ENCODE results near the gene OPN1SW. TPM values are rescaled to one million over a fixed set of nuclear protein-coding genes. Genes with fewer than 3 reads are reported as not detected.

Gene OPN1SW
- total RNA-seq = not detected in 2 replicates

DNA sequence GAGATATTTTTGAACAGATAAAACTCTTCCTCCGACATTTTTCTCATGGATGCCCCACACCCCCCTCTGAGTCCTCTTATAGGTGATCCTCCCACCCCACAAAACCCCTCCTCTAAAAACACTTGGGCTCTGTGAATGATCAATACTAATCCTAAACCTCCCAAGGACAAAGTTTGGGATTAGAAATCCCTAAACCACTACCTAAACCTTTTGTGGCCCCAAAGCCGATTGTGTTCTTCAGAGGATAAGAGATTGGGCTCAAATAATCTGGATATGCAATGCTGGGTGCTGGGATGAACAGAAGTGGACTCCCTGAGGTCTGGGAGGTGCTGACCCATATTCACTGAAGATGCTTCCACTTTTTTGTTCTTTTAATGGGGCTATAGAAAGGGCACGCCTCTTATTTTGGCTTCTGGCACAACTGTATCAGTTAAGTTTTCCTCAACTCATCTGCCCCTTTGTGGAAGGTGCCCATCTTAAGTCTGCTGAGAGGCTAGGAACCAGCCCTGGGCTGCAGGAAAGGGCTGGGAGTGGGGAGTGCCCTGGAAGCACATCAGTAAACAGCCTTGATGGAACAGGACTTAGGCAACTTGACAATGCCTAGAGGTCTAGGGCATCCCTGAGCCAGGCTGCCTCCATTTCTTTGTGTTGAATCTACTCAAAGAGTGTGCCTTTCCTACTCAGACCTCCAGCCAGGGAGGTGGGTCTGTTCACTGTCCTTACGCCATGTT is at the start of gene OPN1SW:
TSS of gene OPN1SW (minus strand) at position 51 of the 731 bp plus-strand sequence. CDS start at position 38, 13 bp downstream.
- DNase-seq = no peak

GRCh38 chr7:128821724-128822123 is 46.1 kb upstream of the OPN1SW start:
- DNase-seq = no peak

GRCh38 chr7:128818694-128819093 is 43.1 kb upstream of the OPN1SW start:
- DNase-seq = no peak

DNA sequence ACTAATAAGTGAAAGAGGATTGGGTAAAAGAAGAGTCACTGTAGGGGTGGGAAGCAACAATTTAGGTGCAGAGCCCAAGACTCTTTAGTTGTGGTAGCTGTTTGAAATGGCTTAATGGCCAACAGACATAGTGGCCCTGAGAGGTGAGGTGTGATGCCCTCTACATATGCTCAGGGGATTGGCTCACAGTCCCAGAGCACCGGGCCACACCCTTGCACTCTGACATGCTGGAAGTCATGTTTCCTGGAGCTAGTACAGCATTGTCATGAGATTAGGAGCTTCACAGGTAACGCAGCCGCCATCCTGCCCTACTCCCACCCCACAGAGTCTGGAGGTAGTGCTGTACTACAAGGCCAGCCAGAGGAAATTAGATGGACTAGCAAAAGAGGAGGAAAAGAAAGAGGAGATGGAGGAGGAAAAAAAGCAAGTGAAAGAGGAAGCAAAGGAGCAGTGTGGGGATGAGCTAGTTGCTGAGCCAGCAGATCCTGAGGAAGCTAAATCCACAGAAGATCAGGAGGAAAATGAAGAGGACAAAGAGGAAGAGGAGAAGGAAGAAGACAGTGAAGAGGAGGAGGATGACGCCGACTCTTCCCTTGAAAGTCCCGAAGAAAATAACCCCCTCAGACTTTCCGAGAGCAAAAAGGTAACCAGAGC is 39.8 kb upstream of the OPN1SW start:
- DNase-seq = no peak

DNA sequence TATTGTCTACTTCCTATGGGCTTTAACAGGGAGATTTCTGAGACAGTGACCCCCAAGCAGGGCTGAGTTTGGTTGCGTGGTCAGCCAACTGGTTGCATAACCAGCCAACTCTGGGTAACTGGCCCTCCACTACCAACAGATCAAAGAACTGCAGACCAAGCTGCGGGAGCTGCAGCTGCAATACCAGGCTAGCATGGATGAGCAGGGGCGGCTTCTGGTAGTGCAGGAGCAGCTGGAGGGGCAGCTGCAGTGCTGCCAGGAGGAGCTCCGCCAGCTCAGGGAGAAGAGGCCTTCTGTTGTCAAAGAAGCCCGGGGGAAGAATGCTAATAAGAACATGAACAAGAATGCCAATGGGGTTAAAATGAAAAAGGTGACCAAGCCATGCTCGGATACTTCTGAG is 38.9 kb upstream of the OPN1SW start:
- DNase-seq = no peak

DNA sequence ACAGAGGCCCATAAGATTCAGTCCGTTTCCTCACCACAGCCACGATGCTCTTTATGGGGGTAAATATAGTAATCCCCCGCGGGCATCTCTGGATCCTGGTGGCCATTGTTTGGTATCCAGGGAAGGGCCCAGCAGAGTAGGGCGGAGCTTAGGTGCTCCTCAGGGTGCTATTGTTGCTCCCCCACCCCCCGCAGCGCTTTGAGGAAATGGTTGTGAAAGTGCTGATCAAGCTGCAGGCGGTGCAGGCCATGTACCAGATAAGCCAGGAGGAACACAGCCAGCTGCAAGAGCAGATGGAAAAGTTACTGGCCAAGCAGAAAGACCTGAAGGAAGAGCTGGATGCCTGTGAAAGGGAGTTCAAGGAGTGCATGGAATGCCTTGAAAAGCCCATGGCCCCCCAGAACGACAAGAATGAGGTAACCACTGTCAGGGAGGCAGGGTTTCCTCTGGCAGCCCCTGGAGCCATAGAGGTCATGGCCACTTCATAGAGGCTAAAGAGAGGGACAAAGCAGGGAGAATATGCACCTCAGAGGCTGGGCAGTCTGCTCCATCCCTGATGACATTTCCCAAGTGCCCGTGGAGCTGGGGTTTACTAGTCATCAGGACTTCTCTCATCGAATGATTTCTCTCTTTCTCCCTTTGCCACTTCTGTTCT is 37.0 kb upstream of the OPN1SW start:
- peak; percentile 12 for DNase-seq

DNA sequence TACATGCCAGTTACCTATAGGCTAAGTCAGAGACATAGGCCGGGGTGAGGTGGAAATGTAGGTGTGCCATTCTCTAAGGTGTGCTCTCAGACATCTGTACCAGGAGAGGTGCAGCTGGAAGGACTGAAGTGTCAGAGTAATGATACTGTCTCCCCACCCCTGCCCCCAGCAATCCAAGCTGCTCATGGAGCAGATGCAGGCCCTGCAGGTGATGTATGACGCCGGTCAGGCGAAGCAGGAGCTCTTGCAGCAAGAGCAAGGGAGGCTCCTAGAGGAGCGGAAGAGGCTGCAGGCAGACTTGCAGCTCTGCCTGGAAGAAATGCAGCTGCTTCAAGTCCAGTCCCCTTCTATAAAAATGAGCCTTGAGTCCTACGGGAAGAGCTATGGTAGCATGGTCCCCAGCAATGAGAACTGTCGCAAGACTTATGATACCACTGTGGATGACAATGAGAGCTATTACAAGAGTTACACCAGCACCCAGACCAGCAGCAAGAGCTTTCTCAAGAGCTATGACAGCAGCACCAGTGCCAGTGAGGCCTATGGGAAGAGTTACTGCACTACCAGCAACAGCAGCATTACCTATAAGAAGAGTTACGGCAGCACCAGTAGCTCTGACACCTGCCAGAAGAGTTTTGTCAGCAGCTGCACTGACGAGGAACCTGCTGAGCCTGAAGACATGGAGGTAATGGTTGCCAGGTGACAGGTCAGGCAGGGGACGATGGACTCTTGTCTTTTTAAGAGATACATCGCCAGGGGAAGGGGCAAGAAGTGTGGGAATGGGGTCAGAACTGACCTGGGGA is 36.2 kb upstream of the OPN1SW start:
- DNase-seq = no peak

DNA sequence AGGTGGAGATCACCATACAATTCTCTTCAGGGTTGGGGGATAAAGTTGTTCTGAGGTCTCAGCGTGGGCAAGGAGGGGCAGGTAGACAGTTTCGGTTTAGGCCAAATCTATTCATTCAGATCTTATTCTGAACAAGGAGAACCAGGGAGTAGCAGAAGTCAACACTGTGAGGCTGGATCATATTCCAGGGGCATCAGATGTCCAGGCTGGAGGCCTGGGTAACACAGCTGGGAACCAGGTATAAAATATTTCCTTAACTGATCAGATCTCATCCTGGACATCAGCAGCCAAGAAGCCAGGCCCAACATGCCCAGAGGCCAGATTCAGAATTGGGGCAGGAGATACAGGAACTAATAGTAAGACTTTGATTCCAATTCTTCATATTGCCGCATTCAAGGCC is 35.4 kb upstream of the OPN1SW start:
- DNase-seq = no peak

- no peak for DNase-seq
These were observed 34.9 kb upstream of the OPN1SW start for GRCh38 chr7:128810473-128810872.

- DNase-seq = no peak
These were observed 33.8 kb upstream of the OPN1SW start for GRCh38 chr7:128809363-128809762.

GRCh38 chr7:128807191-128807590 is 31.6 kb upstream of the OPN1SW start:
- no peak for DNase-seq

DNA sequence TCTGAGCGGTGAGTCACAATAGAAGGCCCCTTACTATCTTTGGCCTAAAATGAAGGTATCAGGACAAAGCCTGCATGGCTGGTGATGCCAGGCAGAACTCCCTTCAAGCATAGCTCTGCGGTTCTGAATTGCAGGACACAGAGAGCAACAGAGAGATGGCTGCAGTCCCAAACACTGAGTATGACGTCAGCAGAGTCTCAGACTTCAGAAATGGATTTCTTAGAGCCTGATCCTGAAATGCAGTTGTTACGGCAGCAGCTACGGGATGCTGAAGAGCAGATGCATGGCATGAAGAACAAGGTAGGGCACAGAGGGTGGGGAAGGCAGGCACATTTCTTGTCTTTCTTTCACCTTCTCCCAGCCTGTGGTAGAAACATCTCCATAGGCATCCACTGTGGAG is 29.6 kb upstream of the OPN1SW start:
- DNase-seq = no peak

DNA sequence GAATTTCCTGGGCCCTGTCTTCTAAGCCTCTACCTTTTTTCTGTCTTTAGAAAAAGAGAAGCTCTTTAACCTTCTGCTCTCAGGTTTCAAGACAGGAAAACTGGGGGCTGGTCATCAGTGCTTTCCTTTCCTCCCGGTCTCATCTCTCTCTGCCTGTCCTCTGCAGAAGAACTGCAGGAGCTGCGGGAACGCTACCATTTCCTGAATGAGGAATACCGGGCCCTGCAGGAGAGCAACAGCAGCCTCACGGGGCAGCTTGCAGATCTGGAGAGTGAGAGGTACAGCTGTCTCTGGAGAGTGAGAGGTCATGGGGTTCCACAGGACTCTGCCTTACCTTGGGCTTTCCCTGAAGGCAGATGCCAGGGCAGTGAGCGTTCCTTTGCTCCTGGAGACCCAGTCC is 28.9 kb upstream of the OPN1SW start:
- no peak for DNase-seq

- no peak for DNase-seq
These were observed 26.2 kb upstream of the OPN1SW start for GRCh38 chr7:128801667-128802418.

GRCh38 chr7:128801003-128801402 is 25.4 kb upstream of the OPN1SW start:
- no peak for DNase-seq

DNA sequence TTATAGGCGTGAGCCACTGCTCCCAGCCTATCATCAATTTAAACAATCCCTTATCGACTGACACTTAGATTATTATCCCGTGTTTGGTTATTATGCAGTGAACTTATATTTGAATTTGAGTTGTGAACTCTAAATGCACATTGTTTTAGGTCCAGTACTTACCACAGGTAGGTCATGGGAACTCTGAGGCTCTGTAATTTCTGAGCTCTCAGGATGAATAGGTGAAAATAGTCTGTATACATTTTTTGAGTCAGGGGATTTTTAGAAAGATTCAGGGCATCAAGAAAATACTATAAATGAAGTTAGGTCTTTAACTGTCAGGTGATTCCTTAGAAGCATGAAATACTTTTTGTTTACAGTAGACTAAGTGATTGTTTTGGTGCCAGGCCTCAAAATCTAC is 25.0 kb upstream of the OPN1SW start:
- DNase-seq = no peak

DNA sequence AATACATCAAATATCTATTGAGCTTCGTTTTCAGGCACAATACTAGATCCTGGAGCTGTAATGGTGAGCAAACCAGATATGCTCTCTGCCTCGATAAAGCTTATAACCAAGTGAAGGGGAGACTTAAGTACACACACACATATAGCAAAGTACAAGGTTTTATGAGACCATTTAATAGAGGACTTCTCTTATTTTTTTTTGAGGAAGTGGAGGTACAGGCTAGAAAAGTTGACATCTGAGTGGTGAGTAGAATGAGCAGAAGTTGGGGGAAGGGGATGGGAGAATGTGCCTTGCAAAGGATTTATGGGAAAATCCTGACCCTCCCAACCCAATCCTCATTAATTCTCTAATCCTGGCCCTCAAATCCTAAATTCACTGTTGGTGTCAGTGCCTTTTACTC is 23.9 kb upstream of the OPN1SW start:
- no peak for DNase-seq

DNA sequence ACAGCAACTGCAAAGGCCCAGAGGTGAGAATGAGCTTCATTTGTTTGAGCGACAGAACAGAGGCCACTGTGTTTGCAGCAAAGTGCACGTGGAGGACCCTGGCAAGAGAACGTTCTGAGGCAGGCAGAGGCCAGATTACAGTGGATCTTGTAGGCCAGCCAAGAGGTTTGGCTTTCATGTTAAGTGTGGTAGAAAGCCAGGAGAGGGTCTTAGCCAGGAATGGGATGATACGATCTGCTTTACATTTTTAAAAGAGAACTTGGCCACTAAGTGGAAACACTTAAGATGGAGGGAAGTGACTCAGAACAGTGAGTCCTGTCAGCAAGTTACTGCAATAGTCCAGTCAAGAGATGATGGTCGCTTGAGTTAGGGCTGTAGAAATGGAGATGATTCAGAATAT is 20.7 kb upstream of the OPN1SW start:
- DNase-seq = peak; percentile 23

DNA sequence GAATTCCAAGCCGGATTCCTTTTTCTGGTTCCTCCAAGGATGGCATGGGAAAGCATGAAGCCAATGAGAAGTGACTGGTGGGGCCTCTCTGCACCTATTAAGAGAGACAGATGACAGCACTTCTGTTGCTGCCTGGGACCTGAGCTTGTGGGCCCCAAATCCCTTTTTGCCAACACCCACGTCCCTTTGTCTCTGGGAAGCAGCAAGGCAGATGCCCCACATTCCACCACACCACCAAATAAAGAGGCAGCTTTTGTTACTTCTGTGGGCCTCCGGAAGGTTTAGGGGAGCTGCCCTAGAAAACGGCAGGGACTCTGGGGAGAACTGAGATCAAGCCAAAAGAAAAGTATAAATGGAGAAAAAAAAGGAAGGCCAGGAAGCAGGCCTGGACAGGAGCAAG is 19.5 kb upstream of the OPN1SW start:
- DNase-seq = no peak

DNA sequence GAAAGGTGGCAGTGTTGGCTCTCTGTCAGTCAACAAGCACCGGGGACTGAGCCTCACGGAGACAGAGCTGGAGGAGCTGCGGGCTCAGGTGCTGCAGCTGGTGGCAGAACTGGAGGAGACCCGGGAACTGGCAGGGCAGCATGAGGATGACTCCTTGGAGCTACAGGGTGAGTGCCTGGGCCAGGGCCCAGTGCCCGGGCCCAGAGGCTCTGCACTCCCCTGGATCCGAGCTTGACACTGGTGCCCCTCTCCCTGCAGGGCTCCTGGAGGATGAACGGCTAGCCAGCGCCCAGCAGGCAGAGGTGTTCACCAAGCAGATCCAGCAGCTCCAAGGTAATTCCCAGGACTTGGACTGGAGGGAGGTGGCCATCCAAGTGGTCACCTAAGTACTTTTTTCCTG is 18.8 kb upstream of the OPN1SW start:
- no peak for DNase-seq

DNA sequence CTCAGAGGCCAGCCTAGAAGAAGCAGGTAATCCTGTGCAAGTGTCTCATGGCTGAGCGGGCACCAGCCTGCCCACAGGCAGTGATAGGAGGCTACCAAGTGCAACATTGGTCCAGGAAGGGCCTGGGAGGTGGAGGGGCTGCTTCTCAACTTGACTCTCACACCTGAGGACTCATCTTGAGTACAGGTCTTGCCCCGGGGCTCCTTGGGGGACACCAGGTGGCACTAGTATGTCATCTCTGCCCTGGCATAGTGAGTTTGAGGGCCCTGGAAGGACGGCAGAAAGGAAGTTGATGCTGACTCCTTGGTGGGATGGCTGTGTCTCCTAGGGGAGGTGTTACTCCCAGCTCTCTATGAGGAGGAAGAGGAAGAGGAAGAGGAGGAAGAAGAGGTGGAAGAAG is 18.4 kb upstream of the OPN1SW start:
- DNase-seq = peak; percentile 13

DNA sequence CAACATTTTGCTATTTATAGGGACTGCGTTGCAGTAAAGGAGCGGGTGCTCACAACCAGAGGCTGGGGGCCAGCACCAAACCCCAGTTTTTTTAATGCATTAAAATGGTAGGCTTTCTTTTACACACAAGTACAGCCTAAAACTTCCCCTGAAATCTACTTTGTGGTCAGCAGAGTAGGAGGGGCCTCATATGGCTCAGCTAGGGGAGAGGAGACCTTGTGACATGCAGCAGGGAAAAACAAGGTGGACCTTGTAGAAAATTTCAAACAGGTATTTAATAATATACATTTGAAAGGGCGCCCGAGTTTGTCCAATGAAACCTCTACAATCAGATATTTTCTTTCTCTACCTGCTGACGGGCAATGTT is 17.6 kb upstream of the OPN1SW start:
- DNase-seq = no peak

Data from dermis blood vessel endothelial cell (primary cell).